HG03196 (cell line): ENCODE results near the gene PRRC1.

ENCODE experiments used
- ATAC-seq: cut with Tn5 transposase; IDR thresholded peaks from one replicate; pipeline ENCODE4 v1.9.1; 2021; ENCODE audit not compliant: unreplicated experiment

The PRRC1 gene

GRCh38 chr5:127517480-127518318 lies at the start of gene PRRC1:
TSS of gene PRRC1 (plus strand) at chr5:127517640. CDS start at chr5:127523480, 5,840 bp downstream.
- peak; percentile 95 for ATAC-seq

GRCh38 chr5:127471211-127471610 lies 46.2 kb upstream of the PRRC1 start:
- no peak for ATAC-seq

GRCh38 chr5:127472700-127473099 lies 44.7 kb upstream of the PRRC1 start:
- ATAC-seq: no peak

- no peak for ATAC-seq
These were observed 31.0 kb upstream of the PRRC1 start for GRCh38 chr5:127486471-127486870.

- peak; percentile 61 for ATAC-seq
These were observed 24.3 kb upstream of the PRRC1 start for GRCh38 chr5:127492854-127493738.

GRCh38 chr5:127498548-127498947 lies 18.9 kb upstream of the PRRC1 start:
- no peak for ATAC-seq

GRCh38 chr5:127505905-127506304 lies 11.5 kb upstream of the PRRC1 start:
- no peak for ATAC-seq

- ATAC-seq: no peak
These were observed 10.8 kb upstream of the PRRC1 start for GRCh38 chr5:127506616-127507015.

- ATAC-seq: no peak
These were observed 8.6 kb upstream of the PRRC1 start for GRCh38 chr5:127508644-127509373.

- no peak for ATAC-seq
These were observed 4.0 kb upstream of the PRRC1 start for GRCh38 chr5:127513408-127513970.

- ATAC-seq: no peak
These were observed 2.6 kb upstream of the PRRC1 start for GRCh38 chr5:127514816-127515215.

GRCh38 chr5:127515693-127516440 lies 1.6 kb upstream of the PRRC1 start:
- ATAC-seq: no peak

- peak; percentile 25 for ATAC-seq
These were observed 345 bp upstream of the PRRC1 start for GRCh38 chr5:127517110-127517479.

GRCh38 chr5:127518319-127518621 lies 830 bp downstream of the PRRC1 start:
- ATAC-seq: peak; percentile 21

GRCh38 chr5:127519527-127519926 lies 2.1 kb downstream of the PRRC1 start:
- ATAC-seq: no peak

GRCh38 chr5:127521138-127521770 lies 3.8 kb downstream of the PRRC1 start:
- no peak for ATAC-seq

- ATAC-seq: no peak
These were observed 7.7 kb downstream of the PRRC1 start for GRCh38 chr5:127525181-127525580.

- ATAC-seq: no peak
These were observed 12.7 kb downstream of the PRRC1 start for GRCh38 chr5:127529904-127530682.

GRCh38 chr5:127536687-127537086 lies 19.2 kb downstream of the PRRC1 start:
- no peak for ATAC-seq
